ENCODE data around the gene HOXB6.

HOXB6 gene

DNA sequence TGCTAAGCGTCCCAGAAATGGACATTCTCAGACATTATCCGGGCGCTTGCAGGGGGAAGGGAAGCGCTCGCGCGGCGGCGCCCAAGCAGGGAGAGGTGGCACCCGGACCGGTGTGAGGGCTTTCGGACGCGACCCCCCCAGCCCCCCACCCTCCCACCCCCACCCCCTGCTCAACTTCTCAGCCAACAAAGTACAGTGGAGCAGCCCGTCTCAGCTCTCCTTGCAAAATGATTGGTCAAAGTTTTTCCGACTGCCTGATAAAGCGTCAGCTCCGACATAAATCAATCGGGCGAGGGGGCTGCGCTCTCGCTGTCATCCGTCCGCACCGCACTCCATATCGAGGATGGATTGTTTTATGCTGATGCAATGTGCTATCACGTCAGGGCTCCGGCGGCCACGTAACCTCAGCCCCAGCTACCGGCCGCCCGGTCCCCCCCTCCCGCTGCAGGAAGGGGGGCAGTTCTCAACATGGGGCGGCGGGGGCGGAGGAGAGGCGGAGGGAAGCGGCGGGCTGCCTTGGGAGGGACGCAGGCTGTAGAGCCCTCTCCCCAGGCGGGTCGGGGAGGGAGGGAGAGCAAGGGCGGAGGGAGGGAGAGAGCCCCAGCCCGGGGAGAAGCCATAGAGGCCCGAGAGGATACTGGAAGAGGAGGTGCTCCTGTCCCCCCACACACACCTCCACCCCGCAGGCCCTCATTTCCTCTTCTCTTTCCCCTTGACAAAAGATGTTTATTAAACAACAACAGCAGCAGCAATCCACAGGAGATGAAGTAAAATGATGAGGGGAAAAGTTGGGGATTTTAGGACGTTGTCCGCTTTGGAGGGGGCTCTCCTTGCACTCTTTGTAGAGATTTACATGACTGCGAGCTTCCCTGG lies 21.7 kb upstream of the HOXB6 start, which contains the start of gene HOXB9 (continued):
- TF ChIP-seq, protein P1, sequence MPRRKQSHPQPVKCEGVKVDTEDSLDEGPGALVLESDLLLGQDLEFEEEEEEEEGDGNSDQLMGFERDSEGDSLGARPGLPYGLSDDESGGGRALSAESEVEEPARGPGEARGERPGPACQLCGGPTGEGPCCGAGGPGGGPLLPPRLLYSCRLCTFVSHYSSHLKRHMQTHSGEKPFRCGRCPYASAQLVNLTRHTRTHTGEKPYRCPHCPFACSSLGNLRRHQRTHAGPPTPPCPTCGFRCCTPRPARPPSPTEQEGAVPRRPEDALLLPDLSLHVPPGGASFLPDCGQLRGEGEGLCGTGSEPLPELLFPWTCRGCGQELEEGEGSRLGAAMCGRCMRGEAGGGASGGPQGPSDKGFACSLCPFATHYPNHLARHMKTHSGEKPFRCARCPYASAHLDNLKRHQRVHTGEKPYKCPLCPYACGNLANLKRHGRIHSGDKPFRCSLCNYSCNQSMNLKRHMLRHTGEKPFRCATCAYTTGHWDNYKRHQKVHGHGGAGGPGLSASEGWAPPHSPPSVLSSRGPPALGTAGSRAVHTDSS (tag by site-specific recombination; IDR thresholded peaks at IDR 0.05), result peak; percentile 59; the same call in 1 of the 2 replicates
- TF ChIP-seq ZNF248 (tag by site-specific recombination; IDR thresholded peaks at IDR 0.05) (no peak), ZNF223 (tag by site-specific recombination; IDR thresholded peaks at IDR 0.05) (no peak), ZNF394 (tag by site-specific recombination; IDR thresholded peaks at IDR 0.05; ENCODE audit: borderline replicate concordance) (peak; percentile 77), ZXDB (tag by site-specific recombination; IDR thresholded peaks at IDR 0.05) (peak; percentile 95), ZNF239 (tag by site-specific recombination; IDR thresholded peaks at IDR 0.05) (no peak), ZNF221 (tag by site-specific recombination; IDR thresholded peaks at IDR 0.05; ENCODE audit: borderline replicate concordance) (no peak), ZFP41 (tag by site-specific recombination; IDR thresholded peaks at IDR 0.05; ENCODE audit: borderline replicate concordance) (no peak), ZNF341 (tag by site-specific recombination; IDR thresholded peaks at IDR 0.05; ENCODE audit: low read depth) (peak; percentile 96), ZNF155 (tag by site-specific recombination; IDR thresholded peaks at IDR 0.05) (no peak), KLF16 (tag by site-specific recombination; IDR thresholded peaks at IDR 0.05) (peak; percentile 90), ZSCAN23 (tag by site-specific recombination; IDR thresholded peaks at IDR 0.05) (peak; percentile 41; the same call in 1 of the 2 replicates), HOXA7 (CRISPR knock-in tag; IDR thresholded peaks at IDR 0.05; ENCODE audit: borderline replicate concordance) (no peak), ZNF184 (tag by site-specific recombination; IDR thresholded peaks at IDR 0.05) (0 out of 2 replicates have a peak, but pooled peaks have one; percentile 7), YY2 (tag by site-specific recombination; IDR thresholded peaks at IDR 0.05) (no peak), ZNF423 (tag by site-specific recombination; IDR thresholded peaks at IDR 0.05) (peak; percentile 78), SP7 (tag by site-specific recombination; IDR thresholded peaks at IDR 0.05) (peak; percentile 97), GLI2 (tag by site-specific recombination; IDR thresholded peaks at IDR 0.05; ENCODE audit: borderline replicate concordance, low read depth) (no peak), ZNF600 (tag by site-specific recombination; IDR thresholded peaks at IDR 0.05) (peak; percentile 98), ZNF391 (tag by site-specific recombination; IDR thresholded peaks at IDR 0.05; ENCODE audit: borderline replicate concordance, low read depth) (peak; percentile 81; the same call in 1 of the 2 replicates), ZNF169 (tag by site-specific recombination; IDR thresholded peaks at IDR 0.05) (no peak), EGR2 (tag by site-specific recombination; IDR thresholded peaks at IDR 0.05; ENCODE audit: low read depth) (peak; percentile 92)
- TF ChIP-seq, protein P2, sequence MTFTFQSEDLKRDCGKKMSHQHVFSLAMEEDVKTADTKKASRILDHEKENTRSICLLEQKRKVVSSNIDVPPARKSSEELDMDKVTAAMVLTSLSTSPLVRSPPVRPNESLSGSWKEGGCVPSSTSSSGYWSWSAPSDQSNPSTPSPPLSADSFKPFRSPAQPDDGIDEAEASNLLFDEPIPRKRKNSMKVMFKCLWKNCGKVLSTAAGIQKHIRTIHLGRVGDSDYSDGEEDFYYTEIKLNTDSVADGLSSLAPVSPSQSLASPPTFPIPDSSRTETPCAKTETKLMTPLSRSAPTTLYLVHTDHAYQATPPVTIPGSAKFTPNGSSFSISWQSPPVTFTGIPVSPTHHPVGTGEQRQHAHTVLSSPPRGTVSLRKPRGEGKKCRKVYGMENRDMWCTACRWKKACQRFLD (tag by site-specific recombination; IDR thresholded peaks at IDR 0.05), result no peak
- TF ChIP-seq, protein P3, sequence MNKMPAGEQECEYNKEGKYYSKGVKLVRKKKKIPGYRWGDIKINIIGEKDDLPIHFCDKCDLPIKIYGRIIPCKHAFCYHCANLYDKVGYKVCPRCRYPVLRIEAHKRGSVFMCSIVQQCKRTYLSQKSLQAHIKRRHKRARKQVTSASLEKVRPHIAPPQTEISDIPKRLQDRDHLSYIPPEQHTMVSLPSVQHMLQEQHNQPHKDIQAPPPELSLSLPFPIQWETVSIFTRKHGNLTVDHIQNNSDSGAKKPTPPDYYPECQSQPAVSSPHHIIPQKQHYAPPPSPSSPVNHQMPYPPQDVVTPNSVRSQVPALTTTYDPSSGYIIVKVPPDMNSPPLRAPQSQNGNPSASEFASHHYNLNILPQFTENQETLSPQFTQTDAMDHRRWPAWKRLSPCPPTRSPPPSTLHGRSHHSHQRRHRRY (tag by site-specific recombination; IDR thresholded peaks at IDR 0.05), result no peak
- TF ChIP-seq, protein P4, sequence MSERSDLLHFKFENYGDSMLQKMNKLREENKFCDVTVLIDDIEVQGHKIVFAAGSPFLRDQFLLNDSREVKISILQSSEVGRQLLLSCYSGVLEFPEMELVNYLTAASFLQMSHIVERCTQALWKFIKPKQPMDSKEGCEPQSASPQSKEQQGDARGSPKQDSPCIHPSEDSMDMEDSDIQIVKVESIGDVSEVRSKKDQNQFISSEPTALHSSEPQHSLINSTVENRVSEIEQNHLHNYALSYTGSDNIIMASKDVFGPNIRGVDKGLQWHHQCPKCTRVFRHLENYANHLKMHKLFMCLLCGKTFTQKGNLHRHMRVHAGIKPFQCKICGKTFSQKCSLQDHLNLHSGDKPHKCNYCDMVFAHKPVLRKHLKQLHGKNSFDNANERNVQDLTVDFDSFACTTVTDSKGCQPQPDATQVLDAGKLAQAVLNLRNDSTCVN (tag by site-specific recombination; optimal IDR thresholded peaks at IDR 0.05), result peak; percentile 15
- TF ChIP-seq, protein P5, sequence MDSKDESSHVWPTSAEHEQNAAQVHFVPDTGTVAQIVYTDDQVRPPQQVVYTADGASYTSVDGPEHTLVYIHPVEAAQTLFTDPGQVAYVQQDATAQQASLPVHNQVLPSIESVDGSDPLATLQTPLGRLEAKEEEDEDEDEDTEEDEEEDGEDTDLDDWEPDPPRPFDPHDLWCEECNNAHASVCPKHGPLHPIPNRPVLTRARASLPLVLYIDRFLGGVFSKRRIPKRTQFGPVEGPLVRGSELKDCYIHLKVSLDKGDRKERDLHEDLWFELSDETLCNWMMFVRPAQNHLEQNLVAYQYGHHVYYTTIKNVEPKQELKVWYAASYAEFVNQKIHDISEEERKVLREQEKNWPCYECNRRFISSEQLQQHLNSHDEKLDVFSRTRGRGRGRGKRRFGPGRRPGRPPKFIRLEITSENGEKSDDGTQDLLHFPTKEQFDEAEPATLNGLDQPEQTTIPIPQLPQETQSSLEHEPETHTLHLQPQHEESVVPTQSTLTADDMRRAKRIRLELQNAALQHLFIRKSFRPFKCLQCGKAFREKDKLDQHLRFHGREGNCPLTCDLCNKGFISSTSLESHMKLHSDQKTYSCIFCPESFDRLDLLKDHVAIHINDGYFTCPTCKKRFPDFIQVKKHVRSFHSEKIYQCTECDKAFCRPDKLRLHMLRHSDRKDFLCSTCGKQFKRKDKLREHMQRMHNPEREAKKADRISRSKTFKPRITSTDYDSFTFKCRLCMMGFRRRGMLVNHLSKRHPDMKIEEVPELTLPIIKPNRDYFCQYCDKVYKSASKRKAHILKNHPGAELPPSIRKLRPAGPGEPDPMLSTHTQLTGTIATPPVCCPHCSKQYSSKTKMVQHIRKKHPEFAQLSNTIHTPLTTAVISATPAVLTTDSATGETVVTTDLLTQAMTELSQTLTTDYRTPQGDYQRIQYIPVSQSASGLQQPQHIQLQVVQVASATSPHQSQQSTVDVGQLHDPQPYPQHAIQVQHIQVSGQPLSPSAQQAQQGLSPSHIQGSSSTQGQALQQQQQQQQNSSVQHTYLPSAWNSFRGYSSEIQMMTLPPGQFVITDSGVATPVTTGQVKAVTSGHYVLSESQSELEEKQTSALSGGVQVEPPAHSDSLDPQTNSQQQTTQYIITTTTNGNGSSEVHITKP (tag by site-specific recombination; IDR thresholded peaks at IDR 0.05), result peak; percentile 71
- TF ChIP-seq, protein P6, sequence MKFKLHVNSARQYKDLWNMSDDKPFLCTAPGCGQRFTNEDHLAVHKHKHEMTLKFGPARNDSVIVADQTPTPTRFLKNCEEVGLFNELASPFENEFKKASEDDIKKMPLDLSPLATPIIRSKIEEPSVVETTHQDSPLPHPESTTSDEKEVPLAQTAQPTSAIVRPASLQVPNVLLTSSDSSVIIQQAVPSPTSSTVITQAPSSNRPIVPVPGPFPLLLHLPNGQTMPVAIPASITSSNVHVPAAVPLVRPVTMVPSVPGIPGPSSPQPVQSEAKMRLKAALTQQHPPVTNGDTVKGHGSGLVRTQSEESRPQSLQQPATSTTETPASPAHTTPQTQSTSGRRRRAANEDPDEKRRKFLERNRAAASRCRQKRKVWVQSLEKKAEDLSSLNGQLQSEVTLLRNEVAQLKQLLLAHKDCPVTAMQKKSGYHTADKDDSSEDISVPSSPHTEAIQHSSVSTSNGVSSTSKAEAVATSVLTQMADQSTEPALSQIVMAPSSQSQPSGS (tag by site-specific recombination; IDR thresholded peaks at IDR 0.05; ENCODE audit: low read depth), result peak; percentile 95
- TF ChIP-seq, protein P7, sequence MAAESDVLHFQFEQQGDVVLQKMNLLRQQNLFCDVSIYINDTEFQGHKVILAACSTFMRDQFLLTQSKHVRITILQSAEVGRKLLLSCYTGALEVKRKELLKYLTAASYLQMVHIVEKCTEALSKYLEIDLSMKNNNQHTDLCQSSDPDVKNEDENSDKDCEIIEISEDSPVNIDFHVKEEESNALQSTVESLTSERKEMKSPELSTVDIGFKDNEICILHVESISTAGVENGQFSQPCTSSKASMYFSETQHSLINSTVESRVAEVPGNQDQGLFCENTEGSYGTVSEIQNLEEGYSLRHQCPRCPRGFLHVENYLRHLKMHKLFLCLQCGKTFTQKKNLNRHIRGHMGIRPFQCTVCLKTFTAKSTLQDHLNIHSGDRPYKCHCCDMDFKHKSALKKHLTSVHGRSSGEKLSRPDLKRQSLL (tag by site-specific recombination; IDR thresholded peaks at IDR 0.05), result peak; percentile 82
